Measurements from ENCODE around the gene EDNRA.

GRCh38 chr4:147518086-147518485 is 37.2 kb downstream of the EDNRA start:
- TF ChIP-seq POLR2A (IDR thresholded peaks at IDR 0.05; ENCODE audit: low read depth, low read length), result no peak
- TF ChIP-seq CTCF (IDR thresholded peaks at IDR 0.05; ENCODE audit: extremely low read depth in 1 of 2, insufficient read depth in 1 of 2, low read depth in 1 of 2, low read length in 2 of 2), result no peak
- TF ChIP-seq MAX (IDR thresholded peaks at IDR 0.05; ENCODE audit: insufficient read depth, insufficient read length), result no peak
- no peak for TF ChIP-seq POLR2AphosphoS5 (IDR thresholded peaks at IDR 0.05; ENCODE audit: insufficient read depth, low read depth, low read length)
- TF ChIP-seq EZH2 (IDR thresholded peaks at IDR 0.05; ENCODE audit: borderline replicate concordance, low read depth, low read length, severe bottlenecking), result no peak
